HG03280 (cell line): ENCODE results near the gene FAM78B.

ENCODE experiments used
- ATAC-seq: cut with Tn5 transposase; IDR thresholded peaks from one replicate; pipeline ENCODE4 v1.9.1; 2021; ENCODE audit warnings: mild to moderate bottlenecking, moderate library complexity; ENCODE audit not compliant: unreplicated experiment

Gene FAM78B

GRCh38 chr1:166166698-166167571, at the start of gene FAM78B:
Gene FAM78B (minus strand): TSS chr1:166167001. CDS start chr1:166166248, 753 bp downstream.
- ATAC-seq, result peak; percentile 44

GRCh38 chr1:166202546-166202945, 35.7 kb upstream of the FAM78B start:
- no peak for ATAC-seq

- ATAC-seq, result no peak
These were observed 33.9 kb upstream of the FAM78B start for GRCh38 chr1:166200743-166201142.

- ATAC-seq, result no peak
These were observed 30.8 kb upstream of the FAM78B start for GRCh38 chr1:166197597-166197996.

GRCh38 chr1:166197141-166197540, 30.3 kb upstream of the FAM78B start:
- no peak for ATAC-seq

GRCh38 chr1:166193057-166193698, 26.4 kb upstream of the FAM78B start:
- ATAC-seq, result no peak

- no peak for ATAC-seq
These were observed 23.6 kb upstream of the FAM78B start for GRCh38 chr1:166190400-166190799.

- ATAC-seq, result no peak
These were observed 22.3 kb upstream of the FAM78B start for GRCh38 chr1:166189126-166189525.

- no peak for ATAC-seq
These were observed 18.7 kb upstream of the FAM78B start for GRCh38 chr1:166185526-166185925.

GRCh38 chr1:166184897-166185296, 18.1 kb upstream of the FAM78B start:
- no peak for ATAC-seq

- no peak for ATAC-seq
These were observed 17.2 kb upstream of the FAM78B start for GRCh38 chr1:166184012-166184411.

- ATAC-seq, result peak; percentile 66
These were observed 15.5 kb upstream of the FAM78B start for GRCh38 chr1:166182281-166182680.

- no peak for ATAC-seq
These were observed 9.6 kb upstream of the FAM78B start for GRCh38 chr1:166176416-166176815.

GRCh38 chr1:166175032-166175431, 8.2 kb upstream of the FAM78B start:
- no peak for ATAC-seq

GRCh38 chr1:166174108-166174507, 7.3 kb upstream of the FAM78B start:
- no peak for ATAC-seq

GRCh38 chr1:166172106-166172505, 5.3 kb upstream of the FAM78B start:
- no peak for ATAC-seq

- ATAC-seq, result no peak
These were observed 3.9 kb upstream of the FAM78B start for GRCh38 chr1:166170726-166171125.

GRCh38 chr1:166170075-166170474, 3.3 kb upstream of the FAM78B start:
- ATAC-seq, result peak; percentile 54

- ATAC-seq, result no peak
These were observed 2.4 kb upstream of the FAM78B start for GRCh38 chr1:166169182-166169581.

- ATAC-seq, result no peak
These were observed 748 bp upstream of the FAM78B start for GRCh38 chr1:166167572-166167925.

GRCh38 chr1:166166329-166166697, 488 bp downstream of the FAM78B start:
- ATAC-seq, result peak; percentile 3

GRCh38 chr1:166165661-166166328, 1.0 kb downstream of the FAM78B start:
- ATAC-seq, result no peak
